Ramos (cell line): ENCODE results near the gene CD109.
"Not testable (repeated sequence)": the region's sequence is repeated elsewhere in the genome, so short reads cannot be mapped to it uniquely, and the experiment has no call there.

Source experiments
- in situ Hi-C: fragments of 300-500 bp; cut with MboI; formaldehyde crosslinking; loops from one replicate; pipeline ENCODE4 v1.14.3; 2022; ENCODE audit warnings: low sequenced_read_pairs; ENCODE audit not compliant: unreplicated experiment

The CD109 gene

DNA sequence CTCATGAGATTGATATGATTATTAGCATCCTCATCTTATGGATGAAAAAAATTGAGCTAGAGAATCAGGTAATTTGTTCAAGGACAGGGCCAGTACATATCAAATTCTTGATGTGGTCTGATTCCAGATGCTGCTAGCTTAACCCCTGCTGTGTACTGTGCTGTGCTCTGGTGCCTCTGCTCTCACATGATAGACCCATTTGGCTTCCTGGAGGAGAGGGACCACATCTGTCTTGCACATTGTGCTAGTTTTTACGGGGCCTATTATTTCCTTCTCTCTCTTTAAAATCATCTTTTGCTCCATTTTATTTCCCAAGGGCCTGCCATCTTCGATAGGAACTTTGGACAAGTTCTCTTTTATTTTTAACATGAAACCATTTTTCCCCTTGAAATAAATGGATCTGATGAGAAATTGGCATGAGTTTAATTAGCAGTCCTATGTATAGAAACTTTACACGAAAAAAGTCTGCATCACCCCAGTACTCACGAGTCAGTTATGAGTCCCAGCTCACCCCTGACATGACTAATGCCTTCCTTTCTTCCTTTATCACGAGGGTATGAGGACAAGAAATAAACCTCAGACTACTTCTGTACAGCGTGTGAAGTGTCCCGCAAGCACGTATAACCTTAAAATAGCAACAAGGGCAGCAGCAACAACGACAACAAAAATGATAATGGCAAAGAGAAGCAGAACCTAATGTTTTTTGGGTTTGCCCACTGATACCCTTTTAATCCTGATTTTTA, 26.5 kb downstream of the CD109 start:
- in situ Hi-C loops = no loop called here

DNA sequence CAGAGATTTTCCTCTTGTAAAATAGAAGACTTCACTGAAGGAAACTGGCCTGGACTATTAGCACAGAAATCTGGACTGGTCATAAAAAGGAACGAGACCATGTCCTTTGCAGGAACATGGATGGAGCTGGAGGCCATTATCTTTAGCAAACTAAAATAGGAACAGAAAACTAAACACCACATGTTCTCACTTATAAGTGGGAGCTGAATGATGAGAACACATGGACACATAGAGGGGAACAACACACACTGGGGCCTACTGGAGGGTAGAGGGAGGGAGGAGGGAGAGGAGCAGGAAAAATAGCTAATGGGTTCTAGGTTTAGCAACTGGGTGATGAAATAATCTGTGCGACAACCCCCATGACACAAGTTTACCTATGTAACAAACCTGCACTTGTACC, 27.5 kb downstream of the CD109 start:
- in situ Hi-C loops = not testable (repeated sequence)

DNA sequence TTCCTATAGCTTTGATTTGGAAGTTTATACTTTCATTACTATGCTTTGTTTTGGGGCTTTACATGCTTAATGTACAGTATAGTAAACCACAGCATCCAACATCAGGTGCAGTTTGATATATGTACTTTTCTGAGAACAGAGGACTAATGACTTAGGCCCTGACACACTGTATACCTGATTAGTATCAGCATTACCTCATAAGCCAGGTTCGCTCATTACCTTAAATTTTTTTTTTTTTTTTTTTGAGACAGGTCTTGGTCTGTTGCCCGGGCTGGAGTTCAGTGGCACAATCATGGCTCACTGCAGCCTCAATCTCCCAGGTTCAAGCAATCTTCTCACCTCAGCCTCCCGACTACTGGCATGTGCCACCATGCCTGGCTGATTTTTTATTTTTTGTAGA, 28.4 kb downstream of the CD109 start:
- in situ Hi-C loops = no loop called here

DNA sequence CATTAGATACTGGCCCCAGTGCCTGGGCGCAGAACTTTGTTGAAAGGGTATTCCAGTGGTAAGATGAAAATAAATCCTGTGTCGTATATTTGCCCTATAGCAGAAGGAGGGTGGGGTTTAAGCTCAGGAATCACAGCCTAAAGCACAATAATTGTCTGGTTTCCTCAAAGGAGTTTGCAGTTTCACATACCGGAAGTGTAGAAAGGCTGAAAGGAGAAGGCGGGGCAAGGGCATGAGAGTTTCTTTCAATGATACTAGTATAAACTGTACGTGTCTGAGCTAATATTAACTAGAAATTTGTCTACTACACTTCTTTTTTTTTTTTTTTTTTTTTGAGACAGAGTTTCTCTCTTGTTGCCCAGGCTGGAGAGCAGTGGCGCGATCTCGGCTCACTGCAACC, 29.2 kb downstream of the CD109 start:
- in situ Hi-C loops = loop anchor here (25.0 kb wide), 1 partner anchor 1487 kb away; the partner anchor contains the start of gene COL12A1

DNA sequence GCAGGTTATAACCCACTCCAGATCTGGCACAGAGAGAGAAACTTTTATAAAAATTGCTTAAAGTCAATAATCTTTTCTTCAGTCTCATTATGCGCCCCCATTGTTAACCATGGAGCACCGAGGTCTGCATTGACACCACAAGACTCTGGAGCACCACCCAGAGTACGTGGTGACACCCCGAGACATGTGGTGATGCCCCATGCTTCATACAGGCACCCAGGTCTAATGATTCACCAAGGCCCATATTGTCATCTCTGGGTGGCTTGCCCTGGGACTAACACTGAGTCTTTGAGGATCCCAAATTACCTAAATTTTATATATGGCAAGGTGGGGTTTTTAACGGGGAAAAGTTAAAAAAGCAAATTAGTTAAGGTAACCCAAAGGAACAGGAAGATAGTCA, 31.1 kb downstream of the CD109 start:
- in situ Hi-C loops = loop anchor here (25.0 kb wide), 1 partner anchor 1485 kb away; the partner anchor contains the start of gene COL12A1

DNA sequence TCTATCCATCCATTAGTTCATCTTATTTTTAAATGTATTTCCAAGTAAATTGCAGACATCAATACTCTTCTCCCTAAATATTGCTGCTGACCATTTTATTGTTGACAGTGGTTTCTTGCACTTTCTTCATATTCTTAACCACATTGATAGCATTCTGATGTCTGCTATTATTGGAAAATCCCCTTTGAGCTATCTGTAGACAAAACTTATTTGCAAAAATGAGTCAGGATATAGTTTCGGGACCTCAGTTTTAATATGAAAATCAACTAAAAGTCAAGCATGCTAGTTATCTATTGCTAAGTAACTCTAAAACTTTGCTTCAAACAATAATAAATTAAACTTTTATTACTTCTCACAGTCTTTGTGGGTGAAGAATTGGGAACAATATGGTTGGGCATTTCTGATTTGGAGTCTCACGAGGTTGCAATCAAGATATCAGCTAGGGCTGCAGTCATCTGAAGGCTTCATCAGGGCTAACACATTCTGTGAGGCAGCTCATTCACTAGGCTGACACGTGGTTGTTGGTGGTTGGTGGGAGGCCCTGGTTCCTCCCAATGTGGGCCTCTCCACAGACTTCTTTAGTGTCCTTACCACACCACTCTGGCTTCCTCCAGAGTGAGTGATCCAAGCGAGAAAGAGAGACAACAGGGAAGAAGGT, 32.7 kb downstream of the CD109 start:
- in situ Hi-C loops = loop anchor here (25.0 kb wide), 1 partner anchor 1484 kb away; the partner anchor contains the start of gene COL12A1

DNA sequence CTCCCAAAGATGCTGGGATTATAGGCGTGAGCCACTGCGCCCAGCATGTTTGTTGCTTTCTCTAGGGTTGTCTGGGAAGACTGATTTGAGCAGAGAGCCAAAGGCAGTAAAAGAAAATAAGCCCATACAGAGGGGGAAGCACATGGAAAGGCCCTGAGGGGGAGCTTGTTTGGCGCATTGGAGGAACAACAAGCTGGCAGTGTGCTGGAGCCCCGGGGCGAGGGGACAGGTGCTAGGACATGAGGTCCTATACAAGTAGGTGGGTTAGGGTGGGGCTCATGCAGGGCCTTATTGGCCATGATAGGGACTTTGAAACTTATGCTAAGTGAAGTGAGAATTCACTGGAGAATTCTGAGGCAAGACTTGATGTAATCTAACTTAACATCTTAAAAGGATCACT, 35.3 kb downstream of the CD109 start:
- in situ Hi-C loops = loop anchor here (25.0 kb wide), 1 partner anchor 1481 kb away; the partner anchor contains the start of gene COL12A1

DNA sequence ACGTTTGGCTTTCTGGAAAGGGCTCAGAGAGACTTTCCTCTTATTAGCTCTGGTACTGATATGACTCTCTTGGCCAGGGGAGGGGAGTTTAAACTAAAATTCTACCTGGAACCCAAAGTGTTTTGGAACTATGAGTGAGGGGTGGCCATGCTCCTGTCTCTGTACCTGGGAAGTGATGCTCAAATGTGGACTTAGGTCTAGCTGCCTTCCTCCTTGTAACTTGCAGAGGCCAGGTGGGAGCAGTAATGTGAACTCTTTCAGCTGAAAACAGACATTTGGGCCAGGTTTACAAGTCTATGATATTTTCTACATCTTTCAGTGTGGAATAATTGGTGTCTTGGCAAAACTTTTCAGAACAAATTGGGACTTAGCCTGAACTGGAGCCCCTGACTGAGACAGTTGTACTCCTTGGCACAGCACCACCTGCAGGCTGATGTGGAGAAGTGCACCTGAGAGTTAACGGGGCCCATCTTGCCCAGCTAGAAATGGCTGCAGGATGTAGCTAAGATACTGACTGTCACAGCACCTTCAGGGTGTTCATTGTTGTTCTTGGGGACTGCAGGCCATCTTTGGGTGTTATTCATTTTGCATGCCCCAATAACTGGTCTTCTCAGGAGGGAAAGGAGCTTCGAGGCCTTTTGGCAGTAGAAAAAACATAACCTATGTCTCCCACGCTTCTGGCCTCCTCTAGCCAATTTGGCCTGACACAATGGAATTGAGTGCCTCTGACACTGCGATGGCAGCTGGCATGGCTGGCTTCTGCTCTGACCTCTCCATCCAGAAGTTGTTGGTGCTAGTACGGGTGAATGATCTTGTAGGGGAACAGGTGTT, 37.1 kb downstream of the CD109 start:
- in situ Hi-C loops = loop anchor here (25.0 kb wide), 1 partner anchor 1479 kb away; the partner anchor contains the start of gene COL12A1

DNA sequence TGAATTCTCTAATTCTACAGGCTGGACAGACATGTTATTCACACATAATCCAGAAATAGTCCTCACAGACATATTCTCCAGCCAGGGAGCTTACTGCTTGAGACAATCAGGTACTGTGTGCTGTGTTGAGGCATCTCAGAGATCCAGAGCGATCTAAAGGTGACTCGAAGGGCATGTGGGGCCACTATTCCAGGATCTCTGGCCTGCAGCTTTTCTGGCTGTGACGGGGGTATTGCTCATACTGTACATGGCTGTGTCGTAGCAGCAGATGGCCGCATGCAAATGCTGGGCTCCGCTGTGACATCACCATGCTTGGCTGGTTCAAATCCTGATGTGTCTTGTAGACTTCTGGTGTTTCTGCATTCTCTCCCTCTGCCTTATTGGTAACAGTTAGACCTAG, 37.8 kb downstream of the CD109 start:
- in situ Hi-C loops = loop anchor here (25.0 kb wide), 1 partner anchor 1479 kb away; the partner anchor contains the start of gene COL12A1

DNA sequence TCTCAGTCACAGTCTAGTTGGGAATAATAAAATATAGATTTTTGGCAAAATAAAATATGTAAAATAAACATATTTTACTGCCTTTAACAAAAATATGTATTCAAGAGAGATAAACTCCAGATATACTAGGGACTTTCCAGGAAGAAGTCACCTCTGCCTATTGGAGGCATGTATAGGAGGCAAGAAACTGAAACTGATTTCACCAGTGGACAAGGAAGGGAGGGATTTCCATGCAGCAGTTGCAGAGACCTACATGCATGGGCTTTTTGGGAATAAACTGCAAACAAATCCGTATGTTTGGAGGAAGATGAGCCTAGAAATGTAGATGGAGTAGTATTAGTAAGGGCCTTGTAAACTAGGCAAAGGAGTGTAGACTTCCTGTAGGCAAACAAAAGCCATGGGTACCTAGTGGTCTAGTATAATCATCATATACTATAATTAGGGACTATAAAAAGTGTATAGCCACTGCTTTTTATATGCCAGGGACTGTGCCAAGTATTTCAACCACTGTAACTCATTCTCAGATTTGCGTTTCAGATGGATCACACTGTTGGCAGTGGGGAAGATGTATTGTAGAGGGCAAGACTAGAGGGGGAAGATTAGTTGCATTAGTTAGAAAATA, 38.9 kb downstream of the CD109 start:
- in situ Hi-C loops = loop anchor here (25.0 kb wide), 1 partner anchor 1477 kb away; the partner anchor contains the start of gene COL12A1

DNA sequence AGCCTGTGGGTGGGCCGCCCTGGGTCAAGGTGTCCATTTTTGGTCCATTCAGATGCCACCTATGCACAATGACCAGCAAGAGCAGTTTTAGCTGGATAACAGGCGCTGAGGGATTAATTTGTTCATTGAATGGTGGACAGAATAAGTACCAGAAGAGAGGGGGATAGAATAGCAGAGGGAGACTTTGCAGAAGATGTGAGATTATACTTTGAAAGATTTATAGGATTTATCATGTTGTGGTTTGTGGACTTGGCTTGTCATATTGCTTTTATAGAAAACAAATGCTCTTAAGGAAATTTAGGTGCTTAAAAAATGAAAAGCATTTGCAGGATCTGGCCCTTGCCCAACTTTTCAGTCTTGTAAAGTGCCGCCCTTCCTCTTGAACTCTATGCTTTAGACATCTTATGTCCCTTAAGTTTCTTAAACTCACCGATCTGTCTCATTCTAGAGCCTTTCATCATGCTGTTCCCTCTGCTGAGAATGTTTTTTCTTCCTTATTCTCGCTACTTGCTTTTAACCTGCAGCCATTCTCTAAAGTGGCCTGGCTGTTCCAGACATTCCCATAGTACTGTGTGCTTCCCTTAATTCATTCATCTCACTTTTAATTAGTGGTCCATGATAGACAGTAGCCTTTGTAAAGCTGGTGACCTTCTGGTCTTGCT, 42.5 kb downstream of the CD109 start:
- in situ Hi-C loops = loop anchor here (25.0 kb wide), 1 partner anchor 1474 kb away; the partner anchor contains the start of gene COL12A1

DNA sequence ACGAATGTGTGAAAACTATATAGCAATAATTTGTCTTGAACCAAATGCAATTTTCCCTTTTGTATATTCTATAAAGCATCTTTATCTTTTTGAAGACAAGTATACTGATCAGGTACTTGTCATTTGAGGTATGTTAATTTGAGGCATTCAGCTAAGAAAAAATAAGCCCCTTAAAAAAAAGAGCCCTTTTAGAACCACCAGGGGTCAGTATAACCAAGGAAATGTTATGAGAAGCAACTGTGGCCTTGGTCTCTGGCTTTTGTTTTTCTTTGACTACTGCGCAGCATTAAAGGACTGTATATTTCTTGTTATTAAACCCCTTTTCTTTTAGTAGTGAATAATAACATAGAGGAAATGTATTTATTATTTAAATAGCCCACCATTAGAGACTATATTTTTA, 43.1 kb downstream of the CD109 start:
- in situ Hi-C loops = loop anchor here (25.0 kb wide), 1 partner anchor 1473 kb away; the partner anchor contains the start of gene COL12A1

DNA sequence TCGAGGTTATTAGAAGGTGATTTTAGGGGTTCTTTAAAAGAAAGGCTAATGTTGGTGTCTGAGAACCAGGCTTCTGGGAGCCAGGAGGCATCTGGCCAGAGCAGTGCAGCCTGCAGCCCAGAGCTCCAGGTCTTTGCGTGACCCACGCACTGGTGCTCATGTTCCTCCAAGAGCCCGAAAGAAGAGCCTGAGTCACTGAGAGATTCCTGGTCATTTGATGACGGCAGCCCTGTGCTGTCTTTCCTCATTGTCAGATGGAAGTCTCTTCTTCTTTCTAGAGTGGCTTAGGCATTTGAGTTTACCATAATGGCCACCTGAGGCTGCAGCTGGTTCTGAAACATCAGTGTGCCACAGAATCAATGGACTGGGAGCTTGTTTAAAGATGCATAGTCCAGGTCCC, 46.4 kb downstream of the CD109 start:
- in situ Hi-C loops = loop anchor here (25.0 kb wide), 1 partner anchor 1470 kb away; the partner anchor contains the start of gene COL12A1

DNA sequence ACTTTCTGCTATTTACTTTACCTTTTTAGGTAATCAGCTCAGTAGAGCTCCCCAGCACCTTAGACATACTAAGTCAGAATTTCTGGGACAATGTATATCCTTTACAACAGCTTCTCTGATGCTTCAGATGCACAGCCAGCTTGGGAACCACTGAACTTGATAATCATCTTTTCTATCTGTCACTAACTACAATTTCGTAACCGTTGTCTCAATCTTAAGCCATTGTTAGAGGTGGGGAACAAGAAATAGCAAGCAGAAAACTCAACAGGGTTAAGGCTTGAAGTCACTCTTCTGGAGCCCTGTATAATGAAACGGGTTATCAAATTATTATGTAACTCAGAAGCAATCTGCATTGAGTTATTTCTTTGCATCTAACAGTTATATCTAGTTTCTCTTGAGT, 47.1 kb downstream of the CD109 start:
- in situ Hi-C loops = loop anchor here (25.0 kb wide), 1 partner anchor 1469 kb away; the partner anchor contains the start of gene COL12A1

DNA sequence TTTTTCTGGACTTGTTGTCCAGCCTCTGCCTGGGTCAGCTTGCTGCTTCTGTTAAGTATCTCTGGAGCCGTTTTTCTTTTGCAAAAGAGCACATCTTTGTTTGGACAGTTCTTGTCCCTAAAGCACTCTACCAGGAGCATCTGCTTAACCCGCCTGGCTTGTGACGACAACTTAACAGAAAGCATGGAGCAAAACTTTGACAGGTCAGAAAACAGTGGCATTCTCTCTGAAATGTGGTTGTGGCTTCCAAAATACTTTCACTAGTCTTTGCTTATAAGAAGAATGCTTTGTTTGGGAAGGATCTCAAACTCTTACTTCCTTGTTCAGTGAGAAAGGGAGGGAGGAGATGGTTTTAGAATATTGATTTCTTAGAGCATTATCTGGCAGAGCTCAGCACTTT, 47.6 kb downstream of the CD109 start:
- in situ Hi-C loops = loop anchor here (25.0 kb wide), 1 partner anchor 1469 kb away; the partner anchor contains the start of gene COL12A1

DNA sequence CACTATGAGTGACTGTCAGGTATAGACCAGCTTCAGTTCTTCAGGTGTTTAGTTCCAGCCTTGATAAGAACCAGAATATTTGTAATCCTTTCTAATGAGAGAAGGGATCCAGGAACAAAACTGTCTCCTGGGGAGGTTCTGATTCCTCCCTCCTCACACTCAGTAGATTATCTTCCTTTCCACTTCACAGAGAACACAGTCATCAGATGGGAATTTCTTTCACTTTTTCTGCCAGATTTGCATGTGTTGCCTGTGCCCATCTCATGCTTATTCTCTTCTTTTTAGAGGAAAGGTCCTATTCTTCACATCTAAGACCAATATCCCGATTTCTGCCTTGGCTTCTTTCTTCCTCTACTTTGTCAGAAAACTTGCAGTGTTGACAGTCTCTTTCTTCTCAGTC, 50.8 kb downstream of the CD109 start:
- in situ Hi-C loops = loop anchor here (25.0 kb wide), 1 partner anchor 1466 kb away; the partner anchor contains the start of gene COL12A1

DNA sequence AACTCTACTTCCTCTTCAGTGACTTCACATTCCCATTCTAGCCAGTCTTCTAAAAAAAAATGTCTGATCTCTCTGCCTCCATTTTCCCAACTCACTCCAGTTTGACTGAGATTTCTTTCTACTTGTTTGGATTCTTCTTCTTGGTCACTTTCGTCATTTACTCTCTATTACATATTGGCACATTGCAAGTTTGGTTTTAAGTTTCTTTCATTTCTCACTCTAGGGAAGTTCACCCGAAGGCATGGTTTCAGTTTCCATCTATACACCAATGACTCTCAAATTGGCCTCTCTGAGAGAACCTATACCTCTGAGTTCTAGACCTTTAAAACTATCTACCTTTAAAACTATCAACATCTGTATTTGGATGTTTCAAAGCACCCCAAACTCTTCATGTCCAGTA, 51.3 kb downstream of the CD109 start:
- in situ Hi-C loops = loop anchor here (25.0 kb wide), 1 partner anchor 1465 kb away; the partner anchor contains the start of gene COL12A1

DNA sequence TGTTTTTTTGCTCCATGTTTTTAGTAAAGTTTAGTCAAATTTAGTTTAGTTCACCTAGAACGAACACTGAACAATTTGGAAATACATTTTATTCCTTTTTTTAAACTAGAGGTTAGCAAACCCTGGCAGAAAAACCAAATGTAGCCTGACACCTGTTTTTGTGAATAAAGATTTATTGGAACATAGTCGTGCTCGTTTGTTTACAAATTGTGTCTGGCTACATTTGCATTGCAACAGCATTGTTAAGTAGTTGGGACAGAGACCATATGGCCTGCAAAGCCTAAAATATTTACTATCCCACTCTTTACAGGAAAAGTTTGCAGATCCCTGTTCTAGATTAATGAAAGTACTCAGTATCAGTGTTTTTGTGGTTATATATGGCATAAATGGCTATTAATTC, 56.9 kb downstream of the CD109 start:
- in situ Hi-C loops = no loop called here

DNA sequence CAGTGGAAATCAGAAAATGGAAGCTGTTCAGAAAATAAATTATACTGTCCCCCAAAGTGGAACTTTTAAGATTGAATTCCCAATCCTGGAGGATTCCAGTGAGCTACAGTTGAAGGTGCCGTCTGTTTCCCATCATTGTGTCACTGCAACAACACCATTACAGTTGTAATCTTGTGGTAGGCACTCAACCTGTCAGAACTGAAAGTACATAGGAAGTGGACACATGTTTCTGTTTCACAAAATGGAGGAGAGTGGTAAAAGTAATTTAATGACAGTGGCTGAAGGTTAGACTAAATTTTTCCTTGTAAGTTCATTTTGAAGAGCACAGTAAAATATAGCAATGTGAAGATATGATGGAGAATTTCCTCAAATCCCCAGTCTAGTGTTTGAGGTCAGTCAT, 70.0 kb downstream of the CD109 start:
- in situ Hi-C loops = no loop called here
